ENCODE measurements around the gene MYO1E.
A peak's percentile ranks its signal among the peaks of the same experiment; 100 is the strongest.
"Not testable (repeated sequence)": the region's sequence is repeated elsewhere in the genome, so short reads cannot be mapped to it uniquely, and the experiment has no call there.

Gene MYO1E

GRCh38 chr15:59292442-59293151 lies 80.1 kb downstream of the MYO1E start:
- FAIRE-seq = peak; percentile 35
- TF ChIP-seq SPI1 (IDR thresholded peaks at IDR 0.05; ENCODE audit: low read depth, low read length) = no peak
- TF ChIP-seq POLR2AphosphoS5 (IDR thresholded peaks at IDR 0.05; ENCODE audit: low read depth, low read length) = no peak
- TF ChIP-seq POU2F2 (IDR thresholded peaks at IDR 0.05; ENCODE audit: low read depth, low read length) = no peak
- TF ChIP-seq PAX5 (IDR thresholded peaks at IDR 0.05; ENCODE audit: insufficient read depth, low read length, severe bottlenecking) = no peak
- no peak for TF ChIP-seq POLR2A (IDR thresholded peaks at IDR 0.05; ENCODE audit: low read depth, low read length)
- TF ChIP-seq TAF1 (IDR thresholded peaks at IDR 0.05; ENCODE audit: low read depth, low read length) = no peak
- no peak for DNase-seq (ENCODE audit: insufficient read length, low spot score)

DNA sequence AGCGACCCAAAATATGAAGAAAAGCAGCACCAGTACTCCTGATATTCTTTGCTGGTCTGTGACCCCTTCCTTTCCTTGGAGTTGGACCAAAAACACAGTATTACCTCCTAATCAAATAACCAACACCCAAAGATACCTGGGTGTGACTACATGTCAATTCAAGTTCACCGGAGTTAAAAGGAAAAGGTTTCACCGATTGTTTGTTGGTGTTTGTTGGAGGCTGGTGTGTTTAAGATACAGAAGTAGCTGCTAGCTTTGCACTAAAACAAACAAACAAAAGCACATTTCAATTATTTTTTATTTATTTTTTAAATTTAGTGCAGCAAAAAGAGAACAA lies 81.5 kb downstream of the MYO1E start:
- DNase-seq (ENCODE audit: insufficient read length, low spot score) (no peak), FAIRE-seq (no peak)
- no peak for TF ChIP-seq POLR2A (IDR thresholded peaks at IDR 0.05; ENCODE audit: low read depth, low read length)
- TF ChIP-seq POLR2AphosphoS5 (IDR thresholded peaks at IDR 0.05; ENCODE audit: low read depth, low read length) = no peak
- TF ChIP-seq POU2F2 (IDR thresholded peaks at IDR 0.05; ENCODE audit: low read depth, low read length) = no peak
- TF ChIP-seq SPI1 (IDR thresholded peaks at IDR 0.05; ENCODE audit: low read depth, low read length) = no peak
- no peak for TF ChIP-seq PAX5 (IDR thresholded peaks at IDR 0.05; ENCODE audit: insufficient read depth, low read length, severe bottlenecking)
- TF ChIP-seq TAF1 (IDR thresholded peaks at IDR 0.05; ENCODE audit: low read depth, low read length) = no peak

- TF ChIP-seq POLR2AphosphoS5 (IDR thresholded peaks at IDR 0.05; ENCODE audit: low read depth, low read length) (0 out of 2 replicates have a peak, but pooled peaks have one; percentile 35), POU2F2 (IDR thresholded peaks at IDR 0.05; ENCODE audit: low read depth, low read length) (no peak), TAF1 (IDR thresholded peaks at IDR 0.05; ENCODE audit: low read depth, low read length) (no peak), SPI1 (IDR thresholded peaks at IDR 0.05; ENCODE audit: low read depth, low read length) (peak; percentile 50), PAX5 (IDR thresholded peaks at IDR 0.05; ENCODE audit: insufficient read depth, low read length, severe bottlenecking) (no peak), POLR2A (IDR thresholded peaks at IDR 0.05; ENCODE audit: low read depth, low read length) (0 out of 2 replicates have a peak, but pooled peaks have one; percentile 40)
- DNase-seq (ENCODE audit: insufficient read length, low spot score) (no peak), FAIRE-seq (peak; percentile 86)
Observed at GRCh38 chr15:59290295-59291212, 82.1 kb downstream of the MYO1E start.

- FAIRE-seq = no peak
- TF ChIP-seq POLR2AphosphoS5 (IDR thresholded peaks at IDR 0.05; ENCODE audit: low read depth, low read length) (no peak), SPI1 (IDR thresholded peaks at IDR 0.05; ENCODE audit: low read depth, low read length) (no peak), TAF1 (IDR thresholded peaks at IDR 0.05; ENCODE audit: low read depth, low read length) (no peak)
- DNase-seq (ENCODE audit: insufficient read length, low spot score) = no peak
Observed at GRCh38 chr15:59289574-59289973, 83.1 kb downstream of the MYO1E start.

- TF ChIP-seq POLR2AphosphoS5 (IDR thresholded peaks at IDR 0.05; ENCODE audit: low read depth, low read length) = no peak
- no peak for TF ChIP-seq TAF1 (IDR thresholded peaks at IDR 0.05; ENCODE audit: low read depth, low read length)
- TF ChIP-seq SPI1 (IDR thresholded peaks at IDR 0.05; ENCODE audit: low read depth, low read length) = no peak
- TF ChIP-seq PAX5 (IDR thresholded peaks at IDR 0.05; ENCODE audit: insufficient read depth, low read length, severe bottlenecking) = no peak
- no peak for TF ChIP-seq POU2F2 (IDR thresholded peaks at IDR 0.05; ENCODE audit: low read depth, low read length)
- no peak for TF ChIP-seq POLR2A (IDR thresholded peaks at IDR 0.05; ENCODE audit: low read depth, low read length)
- no peak for FAIRE-seq
- DNase-seq (ENCODE audit: insufficient read length, low spot score) = no peak
Observed at GRCh38 chr15:59283717-59284391, 88.8 kb downstream of the MYO1E start.

- FAIRE-seq (no peak), DNase-seq (ENCODE audit: insufficient read length, low spot score) (no peak)
- TF ChIP-seq TAF1 (IDR thresholded peaks at IDR 0.05; ENCODE audit: low read depth, low read length) (no peak), POLR2A (IDR thresholded peaks at IDR 0.05; ENCODE audit: low read depth, low read length) (no peak), SPI1 (IDR thresholded peaks at IDR 0.05; ENCODE audit: low read depth, low read length) (no peak), POU2F2 (IDR thresholded peaks at IDR 0.05; ENCODE audit: low read depth, low read length) (no peak), PAX5 (IDR thresholded peaks at IDR 0.05; ENCODE audit: insufficient read depth, low read length, severe bottlenecking) (no peak), POLR2AphosphoS5 (IDR thresholded peaks at IDR 0.05; ENCODE audit: low read depth, low read length) (no peak)
Observed at GRCh38 chr15:59282515-59283337, 89.9 kb downstream of the MYO1E start.

- FAIRE-seq = no peak
Observed at GRCh38 chr15:59281699-59282098, 91.0 kb downstream of the MYO1E start.

GRCh38 chr15:59280855-59281254 lies 91.8 kb downstream of the MYO1E start:
- DNase-seq (ENCODE audit: insufficient read length, low spot score) (no peak), FAIRE-seq (no peak)
- no peak for TF ChIP-seq POLR2AphosphoS5 (IDR thresholded peaks at IDR 0.05; ENCODE audit: low read depth, low read length)
- no peak for TF ChIP-seq POU2F2 (IDR thresholded peaks at IDR 0.05; ENCODE audit: low read depth, low read length)
- TF ChIP-seq PAX5 (IDR thresholded peaks at IDR 0.05; ENCODE audit: insufficient read depth, low read length, severe bottlenecking) = no peak

More at GRCh38 chr15:59281699-59282098, 91.0 kb downstream of the MYO1E start:
- TF ChIP-seq POLR2A (IDR thresholded peaks at IDR 0.05; ENCODE audit: low read depth, low read length) (no peak), PAX5 (IDR thresholded peaks at IDR 0.05; ENCODE audit: insufficient read depth, low read length, severe bottlenecking) (no peak), POU2F2 (IDR thresholded peaks at IDR 0.05; ENCODE audit: low read depth, low read length) (no peak), TAF1 (IDR thresholded peaks at IDR 0.05; ENCODE audit: low read depth, low read length) (no peak), SPI1 (IDR thresholded peaks at IDR 0.05; ENCODE audit: low read depth, low read length) (no peak), POLR2AphosphoS5 (IDR thresholded peaks at IDR 0.05; ENCODE audit: low read depth, low read length) (no peak)
- no peak for DNase-seq (ENCODE audit: insufficient read length, low spot score)

DNA sequence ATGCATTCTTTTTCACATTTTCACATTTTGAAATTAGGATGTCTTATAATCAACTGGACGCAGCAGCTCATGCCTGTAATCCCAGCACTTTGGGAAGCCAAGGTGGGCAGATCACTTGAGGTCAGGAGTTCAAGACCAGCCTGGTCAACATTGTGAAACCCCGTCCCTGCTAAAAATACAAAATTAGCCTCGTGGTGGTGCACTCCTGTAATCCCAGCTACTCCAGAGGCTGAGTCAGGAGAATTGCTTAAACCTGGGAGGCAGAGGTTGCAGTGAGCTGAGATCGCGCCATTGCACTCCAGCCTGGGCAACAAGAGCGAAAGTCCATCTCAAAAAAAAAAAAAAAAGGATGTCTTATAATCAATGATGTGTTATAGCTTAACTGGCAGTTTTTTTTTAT lies 92.4 kb downstream of the MYO1E start:
- FAIRE-seq; DNase-seq (ENCODE audit: insufficient read length, low spot score): not testable (repeated sequence)
